DND-41 (cell line): ENCODE data around the gene PPP6R2.
A peak's percentile ranks its signal among the peaks of the same experiment; 100 is the strongest.

ENCODE experiments used
- ATAC-seq: fragments of 200-7000 bp; cut with Tn5 transposase; 3 replicates; pipeline ENCODE4 v1.9.1; 2021; ENCODE audit warnings: low read depth; ENCODE audit not compliant: insufficient read depth
- DNase-seq: peaks from one replicate; pipeline ENCODE4 v3.0.0-alpha.2; 2020
- H2AFZ ChIP-seq: 2 replicates; pipeline ENCODE4 v1.6.0; 2012; ENCODE audit warnings: low read depth, low read length
- H3K27ac ChIP-seq: 2 replicates; pipeline ENCODE4 v1.5.1; 2012; ENCODE audit warnings: low read length, inconsistent platforms
- H3K27me3 ChIP-seq: fragments of 200-600 bp; sonication (generic); 2 replicates; pipeline ENCODE4 v1.6.0; 2012; ENCODE audit warnings: low read length, mild to moderate bottlenecking, inconsistent platforms; ENCODE audit not compliant: insufficient read depth, poor library complexity
- H3K36me3 ChIP-seq: 2 replicates; pipeline ENCODE4 v1.5.1; 2012; ENCODE audit warnings: low read length, inconsistent platforms; ENCODE audit not compliant: insufficient read depth
- H3K4me1 ChIP-seq: 2 replicates; pipeline ENCODE4 v1.5.1; 2012; ENCODE audit warnings: mild to moderate bottlenecking, low read length; ENCODE audit not compliant: insufficient read depth
- H3K4me2 ChIP-seq: 2 replicates; pipeline ENCODE4 v1.6.0; 2012; ENCODE audit warnings: mild to moderate bottlenecking, moderate library complexity, low read length, inconsistent platforms; ENCODE audit not compliant: insufficient read depth
- H3K4me3 ChIP-seq, 2 experiments: fragments of 200-600 bp in 1 of 2; shearing (Covaris generic) in 1 of 2; 2 replicates each; pipeline ENCODE4 v1.5.1; 2012 to 2016; ENCODE audit warnings: inconsistent platforms in 2 of 2, low read length in 2 of 2, mild to moderate bottlenecking in 2 of 2, low read depth in 1 of 2, moderate library complexity in 1 of 2
- H3K79me2 ChIP-seq: 2 replicates; pipeline ENCODE4 v1.6.0; 2012; ENCODE audit warnings: low read length, inconsistent platforms; ENCODE audit not compliant: insufficient read depth
- H3K9ac ChIP-seq: 2 replicates; pipeline ENCODE4 v1.6.0; 2012; ENCODE audit warnings: low read depth, mild to moderate bottlenecking, inconsistent platforms, low read length, moderate library complexity
- H3K9me3 ChIP-seq: 2 replicates; pipeline ENCODE4 v1.5.1; 2012; ENCODE audit warnings: low read length, moderate library complexity, mild to moderate bottlenecking, inconsistent platforms; ENCODE audit not compliant: insufficient read depth, severe bottlenecking
- H4K20me1 ChIP-seq: 2 replicates; pipeline ENCODE4 v1.6.0; 2012; ENCODE audit warnings: low read length; ENCODE audit not compliant: insufficient read depth
- CTCF ChIP-seq: IDR thresholded peaks from 2 replicates; pipeline ENCODE4 v1.5.1; 2012; ENCODE audit warnings: borderline replicate concordance, low read length, moderate library complexity, mild to moderate bottlenecking; ENCODE audit not compliant: poor library complexity, severe bottlenecking; ENCODE audit errors: extremely low read depth
- EZH2 ChIP-seq: IDR thresholded peaks from 3 replicates; pipeline ENCODE4 v1.6.1; 2012; ENCODE audit warnings: borderline replicate concordance, low read depth, mild to moderate bottlenecking, moderate library complexity, low read length, inconsistent platforms; ENCODE audit not compliant: severe bottlenecking

PPP6R2 gene

GRCh38 chr22:50347157-50347556, 4.0 kb downstream of the PPP6R2 start:
- Histone ChIP-seq H3K4me3 (peak overlapping the region in 1 of 2 experiments; percentile 34; a peak in 1 of 4 replicates), H4K20me1 (peaks cover 29% of the 10 kb centered on the region), H3K9me3 (no peaks in the 10 kb centered on the region), H3K4me1 (peaks cover 30% of the 10 kb centered on the region), H3K27ac (0 out of 2 replicates have a peak overlapping the region, but pooled peaks have one; percentile 11), H3K9ac (0 out of 2 replicates have a peak overlapping the region, but pooled peaks have one; percentile 8), H3K79me2 (peaks cover 63% of the 10 kb centered on the region), H2AFZ (no peak overlapping the region), H3K36me3 (peaks cover 26% of the 10 kb centered on the region), H3K27me3 (no peaks in the 10 kb centered on the region), H3K4me2 (peak overlapping the region; percentile 54)
- DNase-seq, result no peak
- no peak for ATAC-seq
- no peak for TF ChIP-seq CTCF
- TF ChIP-seq EZH2, result no peak

GRCh38 chr22:50348058-50348457, 4.9 kb downstream of the PPP6R2 start:
- no peak for ATAC-seq
- Histone ChIP-seq H3K4me2 (0 out of 2 replicates have a peak overlapping the region, but pooled peaks have one; percentile 25), H3K4me1 (peaks cover 22% of the 10 kb centered on the region), H3K79me2 (peaks cover 70% of the 10 kb centered on the region), H3K9me3 (no peaks in the 10 kb centered on the region), H3K4me3 (no peak overlapping the region), H2AFZ (no peak overlapping the region), H3K27me3 (no peaks in the 10 kb centered on the region), H3K27ac (no peak overlapping the region), H3K9ac (no peak overlapping the region), H3K36me3 (peaks cover 33% of the 10 kb centered on the region), H4K20me1 (peaks cover 35% of the 10 kb centered on the region)
- DNase-seq, result no peak
- TF ChIP-seq EZH2 (no peak), CTCF (no peak)

GRCh38 chr22:50356186-50356585, 13.1 kb downstream of the PPP6R2 start:
- TF ChIP-seq CTCF, result no peak

GRCh38 chr22:50357222-50357621, 14.1 kb downstream of the PPP6R2 start:
- no peak for DNase-seq
- Histone ChIP-seq H4K20me1 (peaks cover 42% of the 10 kb centered on the region), H3K27ac (no peak overlapping the region), H3K9me3 (no peaks in the 10 kb centered on the region), H3K9ac (no peak overlapping the region), H3K36me3 (peaks cover 34% of the 10 kb centered on the region), H3K4me3 (no peak overlapping the region), H2AFZ (no peak overlapping the region), H3K4me2 (no peak overlapping the region), H3K4me1 (no peaks in the 10 kb centered on the region), H3K27me3 (no peaks in the 10 kb centered on the region), H3K79me2 (peaks cover 88% of the 10 kb centered on the region)
- ATAC-seq, result no peak
- TF ChIP-seq EZH2 (no peak), CTCF (no peak)

More at GRCh38 chr22:50356186-50356585, 13.1 kb downstream of the PPP6R2 start:
- peaks cover 84% of the 10 kb centered on the region for H3K79me2 ChIP-seq
- no peak for ATAC-seq
- H3K4me2 ChIP-seq, result no peak overlapping the region
- no peak overlapping the region for H3K27ac ChIP-seq
- peaks cover 30% of the 10 kb centered on the region for H3K36me3 ChIP-seq
- no peak overlapping the region for H3K9ac ChIP-seq
- H2AFZ ChIP-seq, result no peak overlapping the region
- H3K9me3 ChIP-seq, result no peaks in the 10 kb centered on the region
- H3K4me3 ChIP-seq, result no peak overlapping the region
- DNase-seq, result no peak
- no peaks in the 10 kb centered on the region for H3K4me1 ChIP-seq
- no peaks in the 10 kb centered on the region for H3K27me3 ChIP-seq
- H4K20me1 ChIP-seq, result peaks cover 33% of the 10 kb centered on the region
